GM21825 (cell line): ENCODE data around the gene NOXO1.

Source experiments
- ATAC-seq: cut with Tn5 transposase; IDR thresholded peaks from one replicate; pipeline ENCODE4 v1.9.1; 2021; ENCODE audit warnings: mild to moderate bottlenecking, moderate library complexity; ENCODE audit not compliant: unreplicated experiment

The NOXO1 gene

GRCh38 chr16:1998360-1998835, 17.1 kb upstream of the NOXO1 start:
- no peak for ATAC-seq

GRCh38 chr16:1997494-1998359, 16.5 kb upstream of the NOXO1 start:
- no peak for ATAC-seq

- ATAC-seq, result no peak
Observed at GRCh38 chr16:1993731-1994131, 12.5 kb upstream of the NOXO1 start.

- no peak for ATAC-seq
Observed at GRCh38 chr16:1992704-1993317, 11.5 kb upstream of the NOXO1 start.

GRCh38 chr16:1991948-1992703, 10.9 kb upstream of the NOXO1 start:
- ATAC-seq, result peak; percentile 40

- ATAC-seq, result no peak
Observed at GRCh38 chr16:1991588-1991947, 10.3 kb upstream of the NOXO1 start.

- ATAC-seq, result peak; percentile 27
Observed at GRCh38 chr16:1991135-1991551, 9.9 kb upstream of the NOXO1 start.

- no peak for ATAC-seq
Observed at GRCh38 chr16:1990351-1991134, 9.3 kb upstream of the NOXO1 start.

GRCh38 chr16:1990101-1990350, 8.8 kb upstream of the NOXO1 start:
- ATAC-seq, result no peak

- ATAC-seq, result no peak
Observed at GRCh38 chr16:1989209-1990100, 8.2 kb upstream of the NOXO1 start, which contains the start of gene SYNGR3. TSS of gene SYNGR3 (plus strand) at chr16:1989970. CDS start at chr16:1990103, 133 bp downstream.

GRCh38 chr16:1987198-1987597, 5.9 kb upstream of the NOXO1 start:
- no peak for ATAC-seq

- no peak for ATAC-seq
Observed at GRCh38 chr16:1985466-1986150, 4.3 kb upstream of the NOXO1 start.

GRCh38 chr16:1984347-1985225, 3.3 kb upstream of the NOXO1 start:
- no peak for ATAC-seq

- peak; percentile 63 for ATAC-seq
Observed at GRCh38 chr16:1983544-1984346, 2.5 kb upstream of the NOXO1 start, which contains the start of gene GFER. TSS of gene GFER (plus strand) at chr16:1984193. CDS start at chr16:1984219, 26 bp downstream.

- no peak for ATAC-seq
Observed at GRCh38 chr16:1982991-1983543, 1.8 kb upstream of the NOXO1 start.

GRCh38 chr16:1982013-1982433, 754 bp upstream of the NOXO1 start:
- no peak for ATAC-seq

- no peak for ATAC-seq
Observed at GRCh38 chr16:1980770-1981087, 540 bp downstream of the NOXO1 start.
